ENCODE measurements around the gene SLC43A2. TPM values are rescaled to one million over a fixed set of nuclear protein-coding genes. Genes with fewer than 3 reads are reported as not detected.

SLC43A2 gene
- total RNA-seq, 6 experiments from 2014 or later: 1.4 to 8.9 (median 5.1) TPM

DNA sequence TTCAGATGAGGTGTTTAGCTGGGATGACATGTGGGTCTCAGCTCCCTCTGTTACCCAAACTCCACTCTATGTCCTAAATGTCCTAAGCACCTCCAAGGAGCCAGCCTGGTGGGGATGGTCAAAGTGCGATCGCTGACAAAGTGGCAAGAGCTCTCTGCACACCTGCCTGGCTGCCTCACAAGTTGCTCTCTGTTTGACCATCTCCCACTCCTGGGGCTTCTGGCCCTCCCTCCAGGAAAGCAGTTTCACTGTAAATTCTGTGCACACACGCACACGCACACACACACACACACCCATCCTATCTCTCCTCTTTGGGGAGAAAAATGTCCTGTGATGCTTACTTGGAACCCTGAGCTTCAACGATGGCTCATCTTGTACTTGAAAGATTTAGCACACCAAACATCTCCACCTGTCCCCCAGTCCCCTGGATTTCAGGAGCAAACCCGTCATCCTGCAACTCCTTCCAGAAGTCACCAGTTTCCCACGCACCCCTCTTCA is 67.7 kb downstream of the SLC43A2 start:
- 69% methylated on average over 7 of the region's 7 CpGs for WGBS (ENCODE audit: insufficient coverage, low coverage, low lambda C conversion rate, missing lambda C conversion rate)

DNA sequence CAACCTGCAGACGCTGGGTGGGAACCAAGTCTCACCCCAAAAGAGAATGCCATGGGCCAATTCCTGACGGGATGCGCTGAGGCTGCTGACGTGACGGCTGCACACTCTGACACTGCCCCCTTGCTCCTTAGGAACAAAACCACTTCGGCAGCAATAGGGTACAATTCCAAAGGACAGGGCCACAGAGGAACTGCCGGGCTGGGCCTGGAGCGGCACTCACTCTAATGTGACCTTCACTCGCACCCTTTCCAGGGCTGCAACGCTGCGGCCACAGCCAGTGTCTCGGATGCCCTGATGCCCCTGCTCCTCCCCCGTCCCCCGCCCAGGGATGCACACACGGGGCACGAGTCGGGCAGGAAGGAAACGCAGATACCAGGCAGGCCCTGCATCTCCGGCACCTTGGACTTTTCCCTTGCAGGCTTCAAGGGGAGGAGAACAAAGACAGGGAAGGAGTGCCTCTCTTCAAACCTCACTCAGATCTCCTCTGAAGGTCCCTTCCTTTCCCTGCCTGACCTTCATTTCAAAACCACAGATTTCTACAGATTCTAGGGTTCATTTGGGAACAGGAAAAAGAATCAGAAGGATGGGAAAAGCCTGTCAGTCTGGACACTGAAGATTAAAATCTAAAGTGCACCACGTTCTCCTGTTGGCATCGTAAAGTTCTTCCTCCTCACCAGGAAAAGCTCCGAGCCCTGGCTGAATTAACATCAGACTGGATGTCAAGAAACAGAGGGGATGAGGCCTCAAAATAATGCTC is 68.4 kb downstream of the SLC43A2 start:
- ATAC-seq (no peak), DNase-seq (peak in 1 of 3 donors; percentile 21)
- peaks cover 0 to 27% (median 7%) of the 10 kb centered on the region in 4 donors for H3K4me1 ChIP-seq
- no peak overlapping the region for H3K4me3 ChIP-seq
- no peak overlapping the region for H3K27ac ChIP-seq
- H3K9me3 ChIP-seq: no peaks in the 10 kb centered on the region
- TF ChIP-seq, protein P1, sequence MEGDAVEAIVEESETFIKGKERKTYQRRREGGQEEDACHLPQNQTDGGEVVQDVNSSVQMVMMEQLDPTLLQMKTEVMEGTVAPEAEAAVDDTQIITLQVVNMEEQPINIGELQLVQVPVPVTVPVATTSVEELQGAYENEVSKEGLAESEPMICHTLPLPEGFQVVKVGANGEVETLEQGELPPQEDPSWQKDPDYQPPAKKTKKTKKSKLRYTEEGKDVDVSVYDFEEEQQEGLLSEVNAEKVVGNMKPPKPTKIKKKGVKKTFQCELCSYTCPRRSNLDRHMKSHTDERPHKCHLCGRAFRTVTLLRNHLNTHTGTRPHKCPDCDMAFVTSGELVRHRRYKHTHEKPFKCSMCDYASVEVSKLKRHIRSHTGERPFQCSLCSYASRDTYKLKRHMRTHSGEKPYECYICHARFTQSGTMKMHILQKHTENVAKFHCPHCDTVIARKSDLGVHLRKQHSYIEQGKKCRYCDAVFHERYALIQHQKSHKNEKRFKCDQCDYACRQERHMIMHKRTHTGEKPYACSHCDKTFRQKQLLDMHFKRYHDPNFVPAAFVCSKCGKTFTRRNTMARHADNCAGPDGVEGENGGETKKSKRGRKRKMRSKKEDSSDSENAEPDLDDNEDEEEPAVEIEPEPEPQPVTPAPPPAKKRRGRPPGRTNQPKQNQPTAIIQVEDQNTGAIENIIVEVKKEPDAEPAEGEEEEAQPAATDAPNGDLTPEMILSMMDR (IDR thresholded peaks at IDR 0.05): no peak
- no peak for TF ChIP-seq POLR2A (IDR thresholded peaks at IDR 0.05)
- H3K36me3 ChIP-seq: no peaks in the 10 kb centered on the region
- intact Hi-C loops (cut with DNase I): no loop called here
- 68% methylated on average over 11 of the region's 22 CpGs for WGBS (ENCODE audit: insufficient coverage, low coverage, low lambda C conversion rate, missing lambda C conversion rate)
- no peaks in the 10 kb centered on the region for H3K27me3 ChIP-seq

More for the DNA sequence above, 67.7 kb downstream of the SLC43A2 start:
- intact Hi-C loops (cut with DNase I): no loop called here
- DNase-seq (no peak), ATAC-seq (no peak)
- no peak overlapping the region for H3K27ac ChIP-seq
- no peak for TF ChIP-seq POLR2A (IDR thresholded peaks at IDR 0.05)
- TF ChIP-seq, protein P1 (IDR thresholded peaks at IDR 0.05): no peak
- no peaks in the 10 kb centered on the region for H3K27me3 ChIP-seq
- H3K36me3 ChIP-seq: no peaks in the 10 kb centered on the region
- H3K9me3 ChIP-seq: no peaks in the 10 kb centered on the region
- peaks cover 0 to 21% (median 4%) of the 10 kb centered on the region in 4 donors for H3K4me1 ChIP-seq
- peak overlapping the region in 1 of 3 donors; percentile 64 for H3K4me3 ChIP-seq

DNA sequence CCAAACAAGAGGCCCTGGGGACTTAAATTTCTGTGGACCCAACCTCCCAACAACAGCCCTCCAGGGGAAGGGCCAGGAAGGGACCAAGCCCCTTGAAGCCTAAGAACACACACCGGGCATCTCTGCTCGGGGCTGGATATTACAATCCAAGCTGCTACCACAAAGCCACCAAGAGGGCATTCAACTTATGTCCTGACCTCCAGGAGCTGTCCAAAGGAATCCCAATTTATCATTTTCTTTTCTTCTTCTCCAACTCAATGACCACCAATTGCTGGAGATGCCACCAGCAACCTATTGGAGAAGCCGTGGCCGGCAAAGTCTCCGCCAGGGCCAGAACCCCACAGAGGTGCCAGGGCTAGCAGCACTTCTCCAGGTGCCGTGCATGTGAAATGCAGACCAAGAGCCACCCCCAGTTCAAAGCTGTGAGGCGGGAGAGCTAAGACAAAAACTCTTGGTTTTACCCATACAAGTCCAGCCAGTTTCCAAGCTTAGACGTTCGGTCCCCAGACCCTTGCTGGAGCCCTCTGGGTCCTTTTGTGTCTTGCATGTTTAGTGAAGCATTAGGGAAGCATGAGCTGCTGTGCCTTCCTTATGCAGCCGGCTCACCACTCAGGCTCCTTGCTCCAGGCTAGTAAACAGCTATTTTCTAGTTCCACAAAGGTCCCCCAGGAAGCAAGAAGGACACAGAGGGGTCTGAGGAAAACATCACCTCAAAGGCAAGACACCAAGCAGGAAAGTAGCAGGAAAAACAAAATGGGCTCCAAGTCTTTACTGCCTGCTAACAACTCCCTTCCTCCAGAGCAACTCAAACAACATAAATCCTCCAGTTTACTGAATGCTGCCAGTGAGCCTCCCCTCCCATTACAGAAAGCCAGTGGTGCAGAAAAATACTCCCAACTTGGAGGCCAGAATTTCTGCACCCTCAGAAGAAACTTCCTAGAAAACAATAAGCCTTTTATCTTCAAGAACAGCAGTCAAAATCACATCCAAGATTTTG is 69.3 kb downstream of the SLC43A2 start:
- no peaks in the 10 kb centered on the region for H3K9me3 ChIP-seq
- no peak overlapping the region for H3K27ac ChIP-seq
- intact Hi-C loops (cut with DNase I): no loop called here
- ATAC-seq (no peak), DNase-seq (no peak)
- H3K4me3 ChIP-seq: no peak overlapping the region
- H3K27me3 ChIP-seq: no peaks in the 10 kb centered on the region
- H3K36me3 ChIP-seq: no peaks in the 10 kb centered on the region
- WGBS (ENCODE audit: insufficient coverage, low coverage, low lambda C conversion rate, missing lambda C conversion rate): 78% methylated on average over 4 of the region's 10 CpGs
- TF ChIP-seq POLR2A (IDR thresholded peaks at IDR 0.05): no peak
- TF ChIP-seq, protein P1 (IDR thresholded peaks at IDR 0.05): no peak
- peaks cover 0 to 36% (median 16%) of the 10 kb centered on the region in 4 donors for H3K4me1 ChIP-seq

DNA sequence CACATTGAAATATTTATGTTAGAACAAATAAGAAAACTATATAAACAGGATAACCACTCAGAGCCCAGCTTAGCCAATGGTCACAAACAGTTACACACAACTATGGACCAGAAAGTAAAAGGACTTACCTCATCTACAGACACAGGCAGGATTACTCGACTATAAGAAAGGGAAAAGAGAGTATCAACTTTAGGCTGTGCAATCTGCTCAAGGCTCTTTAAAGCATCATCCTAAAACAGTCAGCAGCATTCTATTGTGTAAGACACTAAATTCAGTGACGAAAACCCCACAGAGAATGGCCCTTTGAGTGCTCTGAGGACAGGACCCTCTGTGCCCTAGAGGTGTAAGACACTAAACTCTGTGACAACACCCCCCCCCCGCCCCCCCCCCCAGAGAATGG is 70.2 kb downstream of the SLC43A2 start:
- Histone ChIP-seq H3K27me3 (no peaks in the 10 kb centered on the region), H3K36me3 (no peaks in the 10 kb centered on the region), H3K27ac (no peak overlapping the region), H3K9me3 (no peaks in the 10 kb centered on the region), H3K4me3 (no peak overlapping the region), H3K4me1 (peaks cover 0 to 45% (median 21%) of the 10 kb centered on the region in 4 donors)
- WGBS (ENCODE audit: insufficient coverage, low coverage, low lambda C conversion rate, missing lambda C conversion rate): 96% methylated on average over 2 of the region's 3 CpGs
- ATAC-seq: no peak
- no peak for DNase-seq
- TF ChIP-seq, protein P1 (IDR thresholded peaks at IDR 0.05): no peak
- no peak for TF ChIP-seq POLR2A (IDR thresholded peaks at IDR 0.05)
- intact Hi-C loops (cut with DNase I): no loop called here

Data from right lobe of liver (tissue), 6 donors.